Gastrocnemius medialis (tissue), 4 donors: ENCODE measurements around the gene TTC39C. TPM values are rescaled to one million over a fixed set of nuclear protein-coding genes. Genes with fewer than 3 reads are reported as not detected.
"Not testable (repeated sequence)": the region's sequence is repeated elsewhere in the genome, so short reads cannot be mapped to it uniquely, and the experiment has no call there.

Experiments
- ATAC-seq, 2 donors: fragments of 150-250 bp; one replicate each; pipeline ENCODE4 v1.9.1; 2016
- DNase-seq, 2 donors: peaks; one replicate each; pipeline ENCODE4 v3.0.0-alpha.2; 2019
- H3K27ac ChIP-seq, 4 donors: fragments of 200-600 bp; sonication (generic); 1 replicate in 1 of 4; 2 replicates in 3 of 4; pipeline ENCODE4 v1.5.1; 2016 to 2018; ENCODE audit warnings: mild to moderate bottlenecking in 2 of 4, moderate library complexity in 1 of 4
- H3K27me3 ChIP-seq, 3 donors: fragments of 200-600 bp; sonication (generic) in 2 of 3; 1 replicate in 1 of 3; 2 replicates in 2 of 3; pipeline versions ENCODE4 v1.5.1 to v1.6.0; 2016 to 2019; ENCODE audit warnings: mild to moderate bottlenecking in 1 of 3, moderate library complexity in 1 of 3
- H3K36me3 ChIP-seq, 2 donors: fragments of 200-600 bp; sonication (generic) in 1 of 2; one replicate each; pipeline ENCODE4 v1.5.1; 2017 to 2018
- H3K4me1 ChIP-seq, 2 donors: fragments of 200-600 bp; sonication (generic) in 1 of 2; one replicate each; pipeline ENCODE4 v1.5.1; 2016 to 2017; ENCODE audit warnings: mild to moderate bottlenecking in 2 of 2
- H3K4me3 ChIP-seq, 4 donors: fragments of 200-600 bp; sonication (generic) in 3 of 4; 1 replicate in 1 of 4; 2 replicates in 3 of 4; pipeline ENCODE4 v1.5.1; 2016 to 2019; ENCODE audit warnings: mild to moderate bottlenecking in 2 of 4
- H3K9me3 ChIP-seq, 3 donors: fragments of 200-600 bp; sonication (generic) in 2 of 3; 1 replicate in 1 of 3; 2 replicates in 2 of 3; pipeline ENCODE4 v1.5.1; 2016 to 2019
- CTCF ChIP-seq, 5 experiments: fragments of 450-650 bp in 3 of 5; fragments of 200-600 bp in 2 of 5; sonication (generic) in 2 of 5; IDR thresholded peaks in 4 of 5; conservative IDR thresholded peaks in 1 of 5; 1 replicate in 4 of 5; 2 replicates in 1 of 5; pipeline ENCODE4 v1.5.1; 2016 to 2019; ENCODE audit warnings: antibody characterized with exemption in 5 of 5, mild to moderate bottlenecking in 3 of 5, moderate library complexity in 3 of 5
- POLR2A ChIP-seq, 2 donors: fragments of 450-650 bp; IDR thresholded peaks; one replicate each; pipeline ENCODE4 v1.6.1; 2017; ENCODE audit warnings: antibody characterized with exemption in 2 of 2, mild to moderate bottlenecking in 2 of 2, moderate library complexity in 2 of 2
- in situ Hi-C, 4 donors: fragments of 200-750 bp; cut with MboI; loops; one replicate each; pipeline versions ENCODE4 v1.15.0 to v1.8.0; 2017; ENCODE audit warnings: low sequenced_read_pairs in 4 of 4
- intact Hi-C: fragments of 100-400 bp; cut with DNase I; formaldehyde crosslinking; loops from one replicate; pipeline ENCODE4 v1.15.1; 2023; ENCODE audit warnings: low total_unique reads
- total RNA-seq, 4 donors: library from RNA; depleted of rRNA; stranded (reverse); fragments of >200 nt; gene quantifications; one replicate each; pipeline versions ENCODE4 v1.1.0 to v1.2.3, GENCODE V29; 2016

Gene TTC39C
- total RNA-seq, 4 donors from 2014 or later, result 0.71 to 1.8 (median 1.5) TPM

- Histone ChIP-seq H3K36me3 (no peaks in the 10 kb centered on the region), H3K27me3 (no peaks in the 10 kb centered on the region), H3K27ac (no peak overlapping the region), H3K9me3 (no peaks in the 10 kb centered on the region), H3K4me3 (no peak overlapping the region), H3K4me1 (peaks cover 3 to 5% of the 10 kb centered on the region in 2 donors)
- TF ChIP-seq CTCF (IDR thresholded peaks at IDR 0.05 in 4 of 5, conservative IDR thresholded peaks at IDR 0.05 in 1 of 5) (no peak), POLR2A (IDR thresholded peaks at IDR 0.05) (no peak)
- DNase-seq (no peak), ATAC-seq (no peak)
- in situ Hi-C loops, result no loop called here
- intact Hi-C loops, result loop anchor here (10.0 kb wide), 2 partner anchors 119 to 249 kb away; no protein-coding TSS in a partner anchor
Measured at GRCh38 chr18:24073791-24074190, 59.2 kb downstream of the TTC39C start.

GRCh38 chr18:24074757-24075156 is 60.2 kb downstream of the TTC39C start:
- H3K36me3 ChIP-seq, H3K4me1 ChIP-seq, H3K4me3 ChIP-seq, H3K27me3 ChIP-seq, H3K27ac ChIP-seq, DNase-seq, in situ Hi-C loops, H3K9me3 ChIP-seq, ATAC-seq: not testable (repeated sequence)
- intact Hi-C loops, result loop anchor here (5.0 to 10.0 kb wide), 3 partner anchors 43 to 250 kb away; no protein-coding TSS in a partner anchor

- TF ChIP-seq CTCF (IDR thresholded peaks at IDR 0.05 in 4 of 5, conservative IDR thresholded peaks at IDR 0.05 in 1 of 5) (peak in 3 of 5 experiments; percentile 28 to 36 (median 35)), POLR2A (IDR thresholded peaks at IDR 0.05) (no peak)
- DNase-seq (peak; percentile 65 to 86), ATAC-seq (peak; percentile 100)
- H3K4me1 ChIP-seq, result peaks cover 0 to 3% of the 10 kb centered on the region in 2 donors
- H3K9me3 ChIP-seq, result no peaks in the 10 kb centered on the region
- H3K36me3 ChIP-seq, result no peaks in the 10 kb centered on the region
- peak overlapping the region; percentile 61 to 78 (median 68) for H3K27ac ChIP-seq
- no peaks in the 10 kb centered on the region for H3K27me3 ChIP-seq
- H3K4me3 ChIP-seq, result no peak overlapping the region
- in situ Hi-C loops, result no loop called here
- intact Hi-C loops, result loop anchor here (2.0 to 10.0 kb wide), 4 partner anchors 41 to 251 kb away; partner anchors contain the start of gene TTC39C
Measured at GRCh38 chr18:24075767-24076597, 61.4 kb downstream of the TTC39C start.

- in situ Hi-C loops (no loop called here), intact Hi-C loops (loop anchor here (2.0 to 10.0 kb wide), 4 partner anchors 40 to 252 kb away; partner anchors contain the start of gene TTC39C)
- TF ChIP-seq CTCF (IDR thresholded peaks at IDR 0.05 in 4 of 5, conservative IDR thresholded peaks at IDR 0.05 in 1 of 5) (no peak), POLR2A (IDR thresholded peaks at IDR 0.05) (no peak)
- peak overlapping the region in 2 of 4 donors; percentile 26 to 78 for H3K27ac ChIP-seq
- peaks cover 0 to 3% of the 10 kb centered on the region in 2 donors for H3K4me1 ChIP-seq
- H3K9me3 ChIP-seq, result no peaks in the 10 kb centered on the region
- no peaks in the 10 kb centered on the region for H3K36me3 ChIP-seq
- ATAC-seq (no peak), DNase-seq (no peak)
- no peak overlapping the region for H3K4me3 ChIP-seq
- no peaks in the 10 kb centered on the region for H3K27me3 ChIP-seq
Measured at GRCh38 chr18:24076950-24077349, 62.4 kb downstream of the TTC39C start.

GRCh38 chr18:24078391-24078790 is 63.8 kb downstream of the TTC39C start:
- in situ Hi-C loops, result no loop called here
- no peaks in the 10 kb centered on the region for H3K9me3 ChIP-seq
- H3K27me3 ChIP-seq, result no peaks in the 10 kb centered on the region
- TF ChIP-seq POLR2A (IDR thresholded peaks at IDR 0.05), result no peak
- no peak for TF ChIP-seq CTCF (IDR thresholded peaks at IDR 0.05 in 4 of 5, conservative IDR thresholded peaks at IDR 0.05 in 1 of 5)
- no peak overlapping the region for H3K27ac ChIP-seq
- intact Hi-C loops, result loop anchor here (5.0 to 10.0 kb wide), 3 partner anchors 39 to 254 kb away; no protein-coding TSS in a partner anchor
- no peak for DNase-seq
- no peak overlapping the region for H3K4me3 ChIP-seq
- ATAC-seq, result no peak
- no peaks in the 10 kb centered on the region for H3K36me3 ChIP-seq
- H3K4me1 ChIP-seq, result peaks cover 0 to 3% of the 10 kb centered on the region in 2 donors
